ENCODE results near the gene CDC6.

CDC6 gene

DNA sequence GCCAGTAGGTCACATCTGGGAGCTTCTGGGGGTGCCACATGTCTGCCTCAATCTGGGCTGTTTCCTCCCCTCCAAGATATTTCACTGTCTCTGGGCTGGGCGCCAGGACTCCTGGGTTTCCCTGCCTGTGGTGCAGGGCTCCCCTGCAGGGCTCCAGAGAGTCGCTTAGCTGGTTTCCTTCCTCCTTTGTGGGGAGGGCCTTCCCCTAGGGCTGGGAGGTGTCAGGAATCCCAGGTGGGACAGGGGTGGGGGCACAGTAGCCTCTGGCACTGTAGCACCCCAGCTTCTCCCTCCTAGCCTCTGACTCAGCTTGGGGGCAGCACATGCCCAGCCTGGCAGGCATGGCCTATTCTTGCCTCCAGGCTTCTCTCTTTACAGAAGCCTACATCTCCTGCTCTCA, 23.9 kb downstream of the CDC6 start:
- DNase-seq (ENCODE audit: low spot score) = no peak

DNA sequence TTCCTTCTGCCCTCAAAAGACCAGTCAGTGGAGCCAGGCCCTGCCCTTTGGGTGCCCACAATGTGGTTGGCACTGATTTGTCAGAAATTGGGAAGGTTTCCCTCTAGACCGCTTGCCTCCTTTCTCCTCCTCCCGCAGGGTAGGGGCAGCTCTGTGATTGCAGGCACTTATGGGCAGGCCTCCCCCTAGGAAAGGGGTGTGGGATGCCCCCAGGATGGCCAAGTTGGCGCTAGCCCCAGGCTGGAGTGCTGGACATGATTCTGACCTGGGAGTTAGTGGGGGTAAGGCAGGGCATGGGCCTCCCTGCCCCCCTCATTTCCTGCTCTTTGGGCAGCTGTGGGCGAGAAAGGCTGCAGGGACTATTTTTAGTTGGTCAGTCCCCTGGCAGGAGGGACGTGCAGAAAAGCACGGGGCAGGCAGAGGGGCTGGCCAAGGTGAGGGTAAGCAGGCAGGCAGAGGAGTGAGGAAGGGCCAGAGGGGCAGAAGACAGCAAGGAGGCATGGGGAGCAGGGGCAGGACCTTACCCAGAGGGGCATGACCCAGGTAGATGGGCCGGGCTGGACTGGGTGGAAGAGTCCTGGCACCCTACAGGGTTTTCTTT, 24.6 kb downstream of the CDC6 start:
- DNase-seq (ENCODE audit: low spot score) = no peak

DNA sequence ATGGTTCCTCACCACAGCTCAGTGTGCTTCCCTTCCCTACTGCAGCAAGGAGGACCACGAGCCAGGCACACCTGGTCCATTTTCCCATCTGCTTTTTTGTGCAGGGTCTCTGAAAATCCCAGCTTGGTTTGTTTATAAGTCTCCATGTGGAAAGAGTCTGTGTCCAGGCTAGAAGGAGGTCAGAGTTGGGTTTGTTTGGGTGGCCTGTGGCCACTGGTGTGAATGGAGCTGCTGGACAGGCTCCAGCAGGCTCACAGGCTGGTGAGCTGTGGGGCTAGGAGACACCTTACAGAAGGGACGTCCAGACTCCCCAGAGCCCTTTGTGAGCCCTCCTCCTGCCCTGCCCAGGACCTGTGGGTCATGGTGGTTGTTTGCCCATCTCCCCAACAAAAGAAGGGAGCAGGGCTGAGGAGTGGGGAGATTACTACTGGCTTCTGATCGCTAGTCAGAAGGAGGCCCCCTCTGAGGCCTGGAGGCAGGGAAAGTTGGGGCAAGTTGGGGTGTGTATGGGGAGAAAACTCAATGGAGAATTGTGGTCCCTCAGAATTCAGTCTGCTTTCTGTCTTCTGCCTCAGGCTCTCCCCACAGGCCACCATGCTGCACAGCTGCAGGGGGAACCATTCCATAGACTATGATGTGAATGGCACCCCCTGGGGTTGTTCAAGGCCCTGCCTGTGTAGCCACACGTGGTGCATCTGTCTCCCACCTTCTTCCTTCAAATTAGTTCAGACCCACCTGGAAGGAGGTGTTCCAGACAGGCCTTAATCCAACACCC, 25.4 kb downstream of the CDC6 start:
- no peak for DNase-seq (ENCODE audit: low spot score)

DNA sequence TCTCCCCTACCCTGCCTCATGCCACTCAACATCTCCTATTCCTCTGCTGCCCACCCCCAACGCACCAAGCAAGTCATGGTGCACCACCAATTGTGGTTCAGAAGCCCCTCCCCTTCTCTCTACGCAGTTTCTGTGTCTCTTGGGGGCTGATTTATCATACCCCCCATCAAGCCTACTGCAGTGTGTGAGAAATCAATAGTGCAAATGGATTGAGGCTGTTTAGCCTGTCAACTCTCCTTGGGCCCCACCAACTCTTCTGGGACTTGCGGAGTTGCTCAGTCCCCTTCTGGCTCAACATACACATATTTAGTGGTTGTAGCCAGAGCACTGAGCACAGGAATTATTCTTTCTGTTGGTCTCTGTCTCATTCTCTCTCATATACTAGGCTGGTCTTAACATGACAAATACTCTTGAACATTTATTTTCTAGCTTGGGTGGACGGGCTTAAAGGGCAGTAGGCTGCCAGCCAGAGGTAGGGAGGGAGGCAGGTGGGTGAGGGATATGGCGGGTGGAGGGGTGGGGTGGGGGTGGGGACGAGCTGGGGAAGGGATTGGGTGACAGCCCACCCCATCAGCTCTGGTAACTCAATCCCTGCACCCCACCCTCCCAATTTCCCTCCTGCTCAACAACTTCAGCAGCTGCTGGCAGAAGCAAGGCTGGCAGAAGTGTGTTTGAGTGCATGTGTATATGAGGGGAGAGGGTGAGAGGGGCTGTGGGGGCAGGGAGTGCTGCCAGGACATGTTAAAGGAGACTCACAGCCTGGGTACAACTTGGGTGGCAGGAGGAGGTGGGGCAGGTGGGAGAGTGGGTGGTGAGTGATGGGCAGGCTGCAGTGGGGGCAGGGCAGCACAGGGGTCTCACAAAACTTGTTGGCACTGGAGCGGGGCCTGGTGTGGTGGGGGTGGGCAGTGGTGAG, 26.2 kb downstream of the CDC6 start:
- no peak for DNase-seq (ENCODE audit: low spot score)

DNA sequence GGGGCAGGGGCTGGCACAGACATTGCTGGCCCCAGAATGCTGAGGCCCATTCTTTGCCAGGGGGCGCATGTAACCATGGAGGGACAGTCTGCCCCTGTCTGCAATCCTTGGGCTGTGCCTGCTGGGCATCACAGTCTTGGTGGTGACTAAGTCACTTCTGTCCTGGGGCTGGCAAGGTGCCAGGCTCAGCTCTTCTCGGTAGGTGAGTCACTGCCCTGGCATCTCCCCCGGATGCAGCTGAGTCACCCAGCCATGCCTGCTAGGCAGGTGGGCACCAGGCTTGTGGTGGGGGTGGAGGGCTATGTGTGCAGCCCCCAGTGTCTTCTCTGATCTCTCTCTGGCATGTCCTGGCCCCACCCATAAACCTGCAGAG, 26.9 kb downstream of the CDC6 start:
- peak; percentile 95 for DNase-seq (ENCODE audit: low spot score)

DNA sequence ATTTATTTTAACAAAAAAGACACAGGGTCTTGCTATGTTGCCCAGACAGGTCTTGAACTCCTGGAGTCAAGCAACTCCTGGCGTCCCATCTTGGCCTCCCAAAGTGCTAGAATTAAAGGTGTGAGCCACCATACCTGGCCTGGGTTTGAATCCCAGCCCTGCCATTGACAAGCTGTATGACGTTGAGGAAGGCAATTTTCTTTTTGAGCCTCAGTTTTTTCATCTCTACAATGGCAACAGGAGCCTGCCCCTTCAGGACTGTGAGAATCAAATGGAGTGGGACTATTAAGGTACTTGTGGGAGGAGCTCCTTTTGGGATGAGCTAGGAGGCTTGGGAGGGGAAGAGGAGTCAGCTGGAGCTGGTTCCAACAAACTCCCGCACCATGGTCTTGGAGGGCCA, 27.5 kb downstream of the CDC6 start:
- no peak for DNase-seq (ENCODE audit: low spot score)

DNA sequence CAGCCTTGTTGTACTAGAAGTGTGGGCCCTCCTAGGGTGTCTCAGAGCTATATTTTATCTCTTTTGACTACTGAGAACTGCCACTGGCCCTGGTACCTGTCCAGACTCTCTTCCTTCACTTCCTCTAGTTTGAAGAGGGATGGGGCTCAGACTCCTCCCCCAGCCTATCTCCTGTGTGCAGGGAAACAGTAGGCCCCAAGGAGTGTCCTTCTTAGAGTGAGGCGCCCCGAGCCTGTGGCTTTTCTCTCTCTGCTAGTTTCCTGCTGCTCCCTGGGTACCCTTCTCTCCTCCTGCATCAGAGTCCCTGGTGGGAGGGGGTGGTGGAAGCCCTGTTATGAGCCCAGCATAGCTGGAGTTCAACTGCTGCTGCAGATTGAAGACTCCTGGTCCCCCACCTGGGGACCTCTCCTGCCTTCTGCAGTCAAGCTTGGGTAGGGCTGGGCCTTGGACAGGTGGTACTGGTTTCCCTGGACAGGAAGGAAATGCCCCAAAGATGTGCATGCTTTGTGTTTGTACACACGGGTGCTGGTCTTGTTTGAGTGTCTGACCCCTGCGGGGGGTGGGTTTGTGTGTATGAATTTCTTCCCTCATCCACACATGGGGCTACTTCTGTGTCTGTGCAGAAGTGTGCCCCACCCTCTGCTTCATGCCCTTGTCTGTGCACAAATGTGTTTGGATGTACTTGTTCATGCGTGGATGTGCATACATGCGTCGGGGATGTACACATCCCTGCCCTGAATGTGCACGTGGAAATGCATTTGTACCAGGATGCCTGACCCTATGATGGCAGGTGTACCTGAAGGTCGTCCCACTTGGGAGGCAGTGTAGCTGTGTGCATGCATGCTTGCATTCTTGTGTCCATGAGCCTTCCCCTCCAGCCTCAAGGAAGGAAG, 28.2 kb downstream of the CDC6 start:
- DNase-seq (ENCODE audit: low spot score) = no peak

DNA sequence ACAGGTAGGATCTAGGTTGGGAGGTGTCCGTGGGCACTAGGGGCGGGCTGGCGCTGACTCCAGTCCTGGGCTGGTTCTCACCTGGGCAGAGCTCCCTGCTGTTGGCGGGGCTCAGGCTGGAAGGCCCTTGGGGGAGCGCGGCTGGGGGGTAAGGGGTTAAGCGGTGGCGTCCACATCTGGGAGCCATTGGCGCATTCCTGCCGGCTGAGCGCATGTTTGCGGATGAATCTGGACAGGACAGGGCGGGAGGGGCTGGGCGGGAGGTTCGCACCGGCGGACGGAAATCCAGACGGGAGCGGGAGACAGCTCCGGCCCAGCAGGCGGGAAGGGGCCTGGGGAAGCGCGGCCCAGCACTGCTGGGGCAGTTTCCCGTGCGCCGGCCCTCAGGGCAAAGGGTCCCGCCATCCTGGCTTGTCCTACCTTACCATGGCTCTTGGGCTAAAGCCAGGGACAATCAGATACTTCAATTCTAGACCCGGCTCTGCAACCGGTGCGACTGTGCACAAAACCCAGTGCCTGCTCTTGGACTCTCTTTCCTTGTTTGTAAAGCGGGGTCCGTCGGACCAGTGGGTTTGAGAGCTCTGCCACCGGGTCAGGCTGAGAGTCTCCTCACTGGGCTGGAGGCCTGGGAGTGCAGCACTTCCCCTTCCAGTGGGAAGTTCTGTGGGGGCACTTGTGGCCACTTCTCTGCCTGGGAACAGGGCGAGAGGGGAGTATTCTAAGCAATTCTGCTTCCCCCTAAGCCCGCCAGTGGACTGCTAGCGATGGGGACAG, 29.1 kb downstream of the CDC6 start:
- DNase-seq (ENCODE audit: low spot score) = peak; percentile 90

DNA sequence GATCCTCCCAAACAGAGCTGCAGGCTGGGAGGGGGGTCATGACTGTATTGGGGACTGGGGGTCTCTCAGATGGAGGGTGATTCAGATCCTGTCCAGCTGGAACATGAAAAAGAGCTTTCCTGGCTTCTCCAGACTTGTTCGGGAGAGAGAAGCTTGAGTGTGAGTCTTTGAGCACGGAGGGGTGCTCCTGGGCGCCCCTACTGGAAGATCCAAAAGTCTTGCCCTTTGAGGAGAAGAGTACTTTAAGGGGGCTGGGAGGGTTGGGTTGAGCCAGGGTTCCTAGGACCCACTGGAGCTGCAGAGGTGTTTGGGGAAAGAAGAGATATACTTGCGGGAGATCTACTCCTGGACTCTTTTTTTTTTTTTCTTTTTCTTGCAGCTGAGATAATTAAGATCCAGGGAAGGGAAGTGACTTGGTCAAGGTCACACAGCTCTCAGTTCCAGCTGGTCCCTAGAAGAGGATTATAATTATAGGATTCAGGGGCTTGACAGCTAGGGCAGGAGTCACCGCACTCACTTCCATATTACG, 29.7 kb downstream of the CDC6 start:
- DNase-seq (ENCODE audit: low spot score) = peak; percentile 82

DNA sequence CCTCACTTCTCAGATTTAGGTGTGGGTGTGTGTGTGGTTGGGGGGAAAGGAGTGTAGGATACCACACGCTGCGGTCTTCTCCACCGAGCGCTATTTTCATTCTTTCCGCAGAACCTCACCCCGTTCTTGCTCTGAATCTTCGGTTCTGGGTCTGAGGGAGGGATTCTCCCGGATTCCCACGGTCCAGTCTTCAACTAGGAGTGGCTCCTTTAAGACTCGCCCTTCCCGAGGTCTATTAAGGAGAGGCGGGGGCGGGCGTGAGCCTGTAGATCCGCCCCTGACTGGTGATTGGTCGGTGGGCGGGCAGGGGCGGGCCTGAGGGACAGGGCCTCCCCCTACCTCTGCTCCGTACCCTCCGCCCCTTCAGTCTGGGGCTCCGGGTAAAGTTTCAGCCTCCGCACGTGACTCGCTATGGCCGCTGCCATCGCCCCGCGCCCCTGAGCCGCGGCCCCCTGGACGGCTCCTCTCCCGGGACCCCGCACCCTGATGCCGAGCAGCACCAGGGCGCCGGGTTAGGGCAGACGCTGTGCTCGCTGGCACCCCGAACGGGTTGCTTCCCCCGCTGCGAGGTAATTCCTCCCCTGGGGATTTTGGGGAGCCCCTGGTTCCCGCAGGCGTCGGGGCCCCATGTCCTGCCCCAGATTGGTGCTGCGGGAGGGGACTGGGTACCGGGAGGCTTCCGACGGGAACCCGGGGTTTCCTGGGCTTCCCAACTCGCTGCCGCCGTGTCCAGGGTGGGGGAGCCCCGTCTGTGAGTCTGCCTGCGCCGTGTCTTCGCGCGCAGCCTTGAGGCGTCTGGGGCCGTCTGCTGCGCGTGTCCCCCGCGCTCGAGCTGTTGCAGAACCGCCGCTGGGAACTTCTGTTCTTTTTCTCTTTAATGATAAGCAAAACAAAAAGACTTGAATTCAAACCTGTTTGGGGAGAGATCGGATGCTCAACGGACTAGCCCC, 30.5 kb downstream of the CDC6 start:
- peak; percentile 99 for DNase-seq (ENCODE audit: low spot score)

DNA sequence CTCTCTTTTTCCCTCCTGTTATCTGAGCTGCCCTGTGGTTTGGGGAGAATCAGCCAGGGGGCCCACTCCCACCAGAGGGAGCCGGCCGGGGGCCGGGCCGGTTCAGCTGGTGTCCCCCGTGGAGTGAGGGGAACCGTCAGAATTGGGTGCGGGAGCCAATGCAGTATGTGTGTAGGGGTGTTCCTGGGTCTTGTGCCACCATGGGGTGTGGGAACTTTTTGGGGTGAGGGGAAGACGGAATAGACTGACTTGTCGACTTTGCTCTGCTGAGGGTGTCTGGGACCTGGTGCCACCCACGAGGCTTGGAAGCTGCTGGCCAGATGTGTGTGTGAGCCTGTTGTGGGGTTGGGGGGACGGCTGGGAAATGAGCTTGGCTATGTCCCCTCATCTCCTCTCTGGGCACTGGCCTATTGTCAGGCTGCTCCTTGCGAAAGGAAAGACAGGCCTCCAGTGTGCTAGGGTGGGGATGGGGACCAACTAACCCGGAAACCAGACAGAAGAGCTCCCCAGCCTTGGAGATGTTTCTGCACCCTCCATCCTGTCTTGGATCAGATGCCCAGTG, 31.2 kb downstream of the CDC6 start:
- no peak for DNase-seq (ENCODE audit: low spot score)

DNA sequence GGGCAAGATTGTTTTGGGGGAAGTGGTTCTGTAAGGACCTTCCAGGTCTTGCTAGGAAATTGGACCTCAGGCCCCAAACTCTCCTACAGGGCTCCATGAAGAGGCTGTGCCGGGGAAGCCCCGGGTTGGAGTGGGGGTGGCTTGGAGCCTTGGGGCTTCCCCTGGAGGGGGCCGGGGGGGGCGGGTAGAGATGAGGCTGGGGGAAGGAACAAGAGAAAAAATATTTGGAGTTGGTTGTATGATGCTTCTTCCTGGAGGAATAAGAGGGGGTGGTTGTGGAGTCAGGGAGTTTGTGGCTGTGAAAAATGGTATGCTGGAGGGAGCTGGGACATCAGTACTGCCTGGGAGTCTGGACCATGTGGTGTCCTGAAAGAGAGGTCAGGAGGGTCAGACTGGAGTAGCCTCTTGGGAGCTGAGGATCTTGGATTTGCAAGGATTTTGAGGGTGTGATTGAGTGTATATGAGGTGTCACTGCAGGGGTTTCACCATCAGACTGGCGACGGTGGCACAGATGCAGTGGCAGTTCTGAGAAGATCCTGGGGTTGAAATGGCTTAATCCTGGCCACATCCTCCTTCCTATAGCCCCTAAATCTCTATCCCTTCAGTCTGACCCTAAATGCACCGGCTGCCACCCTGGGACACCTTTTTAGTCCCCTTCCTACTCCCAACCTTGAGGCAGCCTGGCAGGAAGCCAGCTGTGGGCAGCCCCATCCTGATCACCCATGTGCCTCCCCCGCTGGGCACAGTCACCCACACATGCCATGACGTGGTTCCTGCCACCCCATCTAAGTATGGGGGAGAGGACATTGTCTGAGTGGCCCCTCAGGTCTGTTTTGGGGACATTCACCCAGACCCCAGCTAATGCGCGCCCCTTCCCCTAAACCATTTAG, 32.2 kb downstream of the CDC6 start:
- DNase-seq (ENCODE audit: low spot score) = no peak

DNA sequence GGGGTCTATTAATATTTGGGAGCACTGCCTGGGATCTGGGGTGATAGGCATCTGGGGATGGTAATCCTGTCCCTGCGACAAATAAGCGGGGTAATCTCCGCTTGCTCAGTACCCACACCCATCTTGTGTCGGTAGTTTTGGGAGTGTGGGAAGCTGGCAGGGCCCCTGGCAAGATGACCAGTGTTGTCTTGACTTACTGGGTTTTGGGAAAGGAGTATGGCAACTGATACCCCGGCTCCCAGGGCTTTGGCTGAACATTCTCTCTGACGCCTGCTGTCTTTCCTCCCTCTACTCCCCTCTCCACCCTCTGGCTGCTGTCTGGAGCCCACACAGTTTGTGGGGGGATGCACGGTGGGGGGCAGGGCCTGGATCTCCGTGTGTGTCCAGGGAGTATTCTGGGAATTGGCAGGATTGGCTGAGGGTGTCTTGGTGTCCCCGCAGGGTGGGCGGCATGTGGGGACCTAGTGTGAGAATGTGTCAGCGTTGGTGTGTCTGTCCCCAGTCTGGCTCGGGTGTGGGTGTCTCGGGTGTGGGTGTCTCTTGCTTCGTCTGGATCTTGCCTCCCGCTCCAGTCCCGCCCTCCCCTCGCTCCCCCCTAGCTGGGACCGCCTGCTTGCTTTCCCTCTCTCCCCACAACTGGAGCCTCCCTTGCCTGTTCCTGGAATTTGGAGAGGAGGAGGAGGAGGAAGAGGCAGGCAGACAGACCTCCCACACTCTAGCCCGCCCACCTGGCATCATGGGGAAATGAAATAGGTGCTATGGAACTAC, 33.3 kb downstream of the CDC6 start:
- no peak for DNase-seq (ENCODE audit: low spot score)

DNA sequence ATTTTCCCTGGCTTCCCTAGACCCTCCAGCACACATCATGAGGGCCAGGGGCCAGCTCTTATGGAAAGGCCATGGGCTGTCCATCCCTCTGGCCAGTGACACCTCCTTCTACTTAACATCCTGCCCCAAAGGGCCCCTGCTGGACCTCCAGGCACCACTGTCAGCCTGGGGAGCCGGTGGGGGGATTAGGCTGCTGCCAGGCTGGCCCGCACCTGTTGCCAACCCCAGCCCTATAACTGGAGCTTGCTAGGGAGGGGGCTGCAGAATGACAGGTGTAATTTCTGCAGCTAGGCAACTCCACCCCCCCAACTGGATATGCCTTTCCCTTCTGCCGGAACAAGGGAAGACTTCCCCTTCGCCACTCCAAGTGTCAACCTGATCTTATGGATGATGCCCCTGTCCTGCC, 33.8 kb downstream of the CDC6 start:
- DNase-seq (ENCODE audit: low spot score) = no peak

DNA sequence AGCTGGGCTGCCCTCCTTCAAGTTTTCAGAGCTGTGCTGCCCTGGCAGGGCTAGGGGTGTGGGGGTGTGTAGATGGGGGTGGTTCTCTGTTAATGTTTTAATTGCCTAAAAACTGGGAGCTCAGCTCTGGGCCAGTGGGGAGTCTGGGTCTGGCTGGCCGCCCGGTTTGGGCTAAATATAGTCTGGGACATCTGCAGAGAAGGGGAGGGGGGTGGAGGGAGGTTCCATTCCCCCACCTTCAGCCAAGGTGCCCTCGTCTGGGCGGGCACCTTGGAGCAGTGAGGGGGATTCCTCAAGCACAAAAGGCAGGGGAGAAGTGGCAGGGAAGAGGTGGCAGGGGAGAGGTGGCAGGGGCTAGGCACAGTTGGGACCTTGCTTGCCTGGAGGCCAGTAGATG, 34.3 kb downstream of the CDC6 start:
- DNase-seq (ENCODE audit: low spot score) = no peak

DNA sequence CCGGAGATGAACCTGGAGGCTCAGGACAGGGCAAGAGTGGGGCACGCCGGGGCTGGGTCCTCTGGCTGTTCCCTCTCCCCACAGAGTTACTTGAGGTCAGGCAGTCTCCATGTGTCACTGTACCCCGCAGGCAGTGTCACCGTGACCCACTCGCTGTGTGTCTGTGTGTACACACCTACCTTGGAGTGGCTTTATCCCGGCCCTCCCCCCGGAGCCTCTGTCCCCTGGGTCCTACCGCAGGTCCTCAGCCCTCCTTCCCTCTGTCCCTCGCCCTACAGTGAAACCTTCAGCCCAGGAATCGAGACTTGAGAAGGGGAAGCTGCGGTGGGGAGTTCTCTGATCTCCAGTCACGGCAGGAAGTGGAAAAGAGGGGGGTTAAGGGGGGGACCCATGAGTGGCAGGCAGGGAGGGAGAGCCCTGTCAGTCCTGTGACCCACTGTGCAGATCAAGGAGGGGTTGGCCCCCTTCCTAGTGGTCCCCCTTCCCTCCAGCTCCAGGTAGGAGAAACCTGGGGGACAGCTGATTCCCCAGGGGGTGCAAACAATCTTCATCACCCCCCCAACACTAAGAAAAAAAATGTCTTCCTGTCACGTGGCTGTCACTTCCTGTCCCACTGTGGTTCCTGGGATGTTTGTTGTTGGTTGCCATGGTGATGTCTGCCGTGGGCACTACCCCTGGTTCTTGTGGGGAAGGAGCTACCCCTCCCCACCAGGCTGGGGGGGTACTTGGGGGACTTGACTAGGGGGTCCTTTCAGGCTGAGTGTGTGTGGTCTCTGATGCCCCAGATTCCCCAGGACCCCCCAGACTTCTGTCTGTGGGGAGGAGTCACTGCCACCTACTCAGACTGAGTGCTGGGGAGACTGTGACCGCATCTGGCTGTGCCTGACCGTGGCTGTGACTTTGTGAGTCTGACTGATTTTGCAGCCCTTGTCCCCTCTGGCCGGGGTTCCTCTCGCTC, 35.0 kb downstream of the CDC6 start:
- DNase-seq (ENCODE audit: low spot score) = peak; percentile 95

Measured in hepatic stellate cell (primary cell).